Pancreas (tissue), 10 donors: ENCODE results near the gene BANK1. TPM values are rescaled to one million over a fixed set of nuclear protein-coding genes. Genes with fewer than 3 reads are reported as not detected.
A peak's percentile ranks its signal among the peaks of the same experiment; 100 is the strongest.

Experiments
- ATAC-seq, 4 donors: fragments of 200-7000 bp; cut with Tn5 transposase; one replicate each; pipeline versions ENCODE4 v1.8.0 to v1.9.1; 2020; ENCODE audit warnings: mild to moderate bottlenecking in 4 of 4, moderate library complexity in 4 of 4
- DNase-seq, 6 donors: peaks; one replicate each; pipeline ENCODE4 v3.0.0-alpha.2; 2020
- FAIRE-seq: peaks from 2 replicates; lab custom pipeline; 2012; peaks lifted over from hg19 to GRCh38; lab: Jason Lieb, UNC
- H3K27ac ChIP-seq, 4 donors: fragments of 200-600 bp; sonication (generic); 1 replicate in 3 of 4; 2 replicates in 1 of 4; pipeline versions ENCODE4 v1.5.0 to v1.8.0; 2020
- H3K27me3 ChIP-seq, 4 donors: fragments of 200-600 bp; one replicate each; pipeline ENCODE4 v1.8.0; 2021
- H3K36me3 ChIP-seq, 3 donors: fragments of 200-600 bp; sonication (generic) in 1 of 3; one replicate each; pipeline versions ENCODE4 v1.5.0 to v1.8.0; 2020 to 2021
- H3K4me1 ChIP-seq, 3 donors: fragments of 200-600 bp; one replicate each; pipeline ENCODE4 v1.8.0; 2021
- H3K4me3 ChIP-seq, 4 donors: fragments of 200-600 bp; sonication (generic) in 2 of 4; one replicate each; pipeline versions ENCODE4 v1.5.0 to v1.8.0; 2020 to 2021
- H3K9me3 ChIP-seq, 4 donors: fragments of 200-600 bp; one replicate each; pipeline ENCODE4 v1.8.0; 2021
- CTCF ChIP-seq, 4 donors: fragments of 200-600 bp; sonication (generic) in 3 of 4; IDR thresholded peaks; one replicate each; pipeline versions ENCODE4 v1.5.0 to v1.8.0; 2021; ENCODE audit warnings: antibody characterized with exemption in 4 of 4
- WGBS, 2 donors: extraction: QIAGEN DNeasy Blood & Tissue Kit; methylation state at CpG; one replicate each; pipeline ENCODE4 v1.1.7; 2013; 5-methylcytosine and 5-hydroxymethylcytosine counted together
- intact Hi-C, 3 donors: fragments of 100-400 bp; cut with DNase I; formaldehyde crosslinking; loops; one replicate each; pipeline versions ENCODE4 v1.11.1 to v1.14.2; 2022
- polyA plus RNA-seq, 2 donors: library from polyadenylated mRNA; stranded (reverse); fragments of 200-250 nt; gene quantifications; one replicate each; pipeline ENCODE4 v1.2.3, GENCODE V29; 2013
- total RNA-seq, 6 donors: library from RNA; stranded (reverse); fragmentation: NEBNext Ultra II Directional in 4 of 6; extraction: Animal tissue kit (Norgen Biotek cat#: 25700) in 4 of 6; gene quantifications; one replicate each; pipeline versions ENCODE4 v1.2.1 to v1.2.4, GENCODE V29; 2021 to 2023
- donor health status: healthy with polysubstance abuse.
- donor health status: DM: no; HTN: no; CAD: no; lungs with moderate emphysema.
- donor health status: DM: no; HTN: no; CAD: no.
- donor health status: control.
- donor health status: control.
- donor health status: Bipolar disorder and iron deficiency.
- donor health status: DM: yes; HTN: yes; CAD: no.
- donor health status: DM: no; HTN: no; CAD: no.
- donor health status: DM: no; HTN: no; CAD: no.
- donor health status: DM: yes; HTN: yes; CAD: no.

The BANK1 gene
- total and polyA plus RNA-seq, 8 donors: 0.13 to 2.0 (median 0.48) TPM

- no peak for TF ChIP-seq CTCF (IDR thresholded peaks at IDR 0.05)
- H3K4me3 ChIP-seq: no peak overlapping the region
- H3K4me1 ChIP-seq: no peaks in the 10 kb centered on the region
- FAIRE-seq (no peak), DNase-seq (no peak), ATAC-seq (peak in 1 of 4 donors; percentile 45)
- H3K27ac ChIP-seq: no peak overlapping the region
- intact Hi-C loops: no loop called here
- no peaks in the 10 kb centered on the region for H3K36me3 ChIP-seq
- WGBS, 2 donors: 58 to 70% methylated on average over 4 of the region's 4 CpGs
- H3K27me3 ChIP-seq: no peaks in the 10 kb centered on the region
- no peaks in the 10 kb centered on the region for H3K9me3 ChIP-seq
These were observed 203.6 kb downstream of the BANK1 start for GRCh38 chr4:101993842-101994775.

DNA sequence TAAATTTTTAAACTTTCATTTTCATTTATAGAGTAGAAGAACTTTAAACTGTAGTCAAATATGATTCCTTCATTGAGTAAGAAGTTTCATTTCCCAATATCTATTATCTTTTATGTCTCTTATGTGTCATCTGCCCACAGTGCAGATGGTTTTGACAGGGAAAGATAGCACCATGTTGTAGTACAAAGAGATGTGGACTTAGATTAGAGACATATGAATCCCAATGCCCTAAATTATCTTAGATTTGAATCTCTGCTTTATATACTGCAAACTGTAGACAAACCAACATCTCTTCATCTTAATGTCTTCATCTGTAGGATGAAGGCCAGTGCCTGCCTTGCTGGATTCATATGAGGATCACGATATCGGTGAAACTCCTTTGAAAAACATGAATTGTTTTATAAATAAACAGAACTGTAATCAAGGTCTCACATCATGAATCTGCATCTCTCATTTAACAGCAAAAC, 217.5 kb downstream of the BANK1 start:
- Histone ChIP-seq H3K27ac (no peak overlapping the region), H3K4me3 (no peak overlapping the region), H3K27me3 (no peaks in the 10 kb centered on the region), H3K4me1 (no peaks in the 10 kb centered on the region), H3K36me3 (no peaks in the 10 kb centered on the region), H3K9me3 (no peaks in the 10 kb centered on the region)
- TF ChIP-seq CTCF (IDR thresholded peaks at IDR 0.05): no peak
- DNase-seq (no peak), FAIRE-seq (no peak), ATAC-seq (no peak)
- intact Hi-C loops: no loop called here
- WGBS, 2 donors: 83 to 92% methylated on average over 2 of the region's 2 CpGs

DNA sequence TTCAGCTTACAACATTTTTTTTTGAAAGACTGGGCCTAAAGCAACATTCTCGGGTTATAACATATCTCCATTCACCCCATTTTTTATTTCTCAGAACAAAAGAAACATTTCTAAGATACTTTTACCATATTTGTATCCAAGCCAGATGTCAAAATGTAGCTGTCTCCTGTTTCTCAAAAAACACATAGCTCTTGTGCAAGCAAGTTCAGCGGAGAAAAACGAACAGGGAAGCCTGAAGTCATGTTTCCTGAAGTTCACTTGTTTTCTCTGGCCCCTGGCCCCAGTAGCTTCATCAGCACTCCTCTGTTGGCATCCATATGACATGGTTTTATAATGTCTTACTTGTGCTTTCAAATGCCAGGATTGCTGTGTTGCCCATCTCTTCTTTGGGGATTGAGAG, 218.2 kb downstream of the BANK1 start:
- Histone ChIP-seq H3K27me3 (no peaks in the 10 kb centered on the region), H3K36me3 (no peaks in the 10 kb centered on the region), H3K9me3 (no peaks in the 10 kb centered on the region), H3K4me3 (no peak overlapping the region), H3K27ac (no peak overlapping the region), H3K4me1 (no peaks in the 10 kb centered on the region)
- intact Hi-C loops: no loop called here
- no peak for TF ChIP-seq CTCF (IDR thresholded peaks at IDR 0.05)
- FAIRE-seq: no peak
- ATAC-seq: no peak
- DNase-seq: no peak
- WGBS, 2 donors: 66 to 82% methylated on average over 3 of the region's 3 CpGs

- Histone ChIP-seq H3K36me3 (no peaks in the 10 kb centered on the region), H3K4me3 (no peak overlapping the region), H3K27ac (no peak overlapping the region), H3K27me3 (peaks cover 0 to 4% (median 0%) of the 10 kb centered on the region in 4 donors), H3K9me3 (no peaks in the 10 kb centered on the region), H3K4me1 (no peaks in the 10 kb centered on the region)
- FAIRE-seq: no peak
- intact Hi-C loops: no loop called here
- 50 to 52% methylated on average over 2 of the region's 2 CpGs for WGBS, 2 donors
- no peak for ATAC-seq
- DNase-seq: no peak
- TF ChIP-seq CTCF (IDR thresholded peaks at IDR 0.05): no peak
These were observed 231.8 kb downstream of the BANK1 start for GRCh38 chr4:102022343-102022742.

- H3K4me1 ChIP-seq: no peaks in the 10 kb centered on the region
- no peak for TF ChIP-seq CTCF (IDR thresholded peaks at IDR 0.05)
- H3K4me3 ChIP-seq: no peak overlapping the region
- 78 to 85% methylated on average over 4 of the region's 4 CpGs for WGBS, 2 donors
- DNase-seq (no peak), FAIRE-seq (no peak), ATAC-seq (no peak)
- intact Hi-C loops: no loop called here
- H3K27me3 ChIP-seq: peaks cover 0 to 4% (median 0%) of the 10 kb centered on the region in 4 donors
- H3K27ac ChIP-seq: no peak overlapping the region
- no peaks in the 10 kb centered on the region for H3K36me3 ChIP-seq
- no peaks in the 10 kb centered on the region for H3K9me3 ChIP-seq
These were observed 237.4 kb downstream of the BANK1 start for GRCh38 chr4:102027961-102028360.
